GM13976 (cell line): ENCODE results near the gene LPP.

Source experiments
- DNase-seq: peaks from one replicate; pipeline ENCODE4 v3.0.0; 2012; ENCODE audit warnings: low spot score
- CTCF ChIP-seq: IDR thresholded peaks from 2 replicates; pipeline ENCODE4 v1.5.1; 2012; ENCODE audit warnings: borderline replicate concordance, mild to moderate bottlenecking; ENCODE audit not compliant: insufficient read depth; ENCODE audit errors: extremely low read depth, missing control alignments, control extremely low read depth
- in situ Hi-C: fragments of 300-500 bp; cut with MboI; formaldehyde crosslinking; loops from one replicate; pipeline ENCODE4 v1.12.0; 2022; ENCODE audit warnings: low sequenced_read_pairs, mixed read lengths, inconsistent platforms; ENCODE audit not compliant: unreplicated experiment

LPP gene

GRCh38 chr3:188904670-188905069 lies 750.7 kb downstream of the LPP start:
- no peak for TF ChIP-seq CTCF
- in situ Hi-C loops, result no loop called here
- DNase-seq, result no peak

- in situ Hi-C loops, result no loop called here
- DNase-seq, result no peak
- TF ChIP-seq CTCF, result no peak
Measured at GRCh38 chr3:188905547-188905946, 751.6 kb downstream of the LPP start.

- TF ChIP-seq CTCF, result no peak
- in situ Hi-C loops, result no loop called here
- DNase-seq, result no peak
Measured at GRCh38 chr3:188906236-188906635, 752.3 kb downstream of the LPP start.

GRCh38 chr3:188908002-188908850 lies 754.3 kb downstream of the LPP start:
- no peak for TF ChIP-seq CTCF
- no peak for DNase-seq
- in situ Hi-C loops, result no loop called here

- in situ Hi-C loops, result no loop called here
- no peak for DNase-seq
- TF ChIP-seq CTCF, result no peak
Measured at GRCh38 chr3:188911026-188911850, 757.3 kb downstream of the LPP start.

GRCh38 chr3:188913084-188913483 lies 759.1 kb downstream of the LPP start:
- TF ChIP-seq CTCF, result no peak
- DNase-seq, result no peak
- in situ Hi-C loops, result no loop called here
